Uterine smooth muscle cell (primary cell): ENCODE measurements around the gene WTIP. TPM values are rescaled to one million over a fixed set of nuclear protein-coding genes. Genes with fewer than 3 reads are reported as not detected.

Source experiments
- total RNA-seq: library from RNA; depleted of rRNA; stranded (reverse); fragments of >200 nt; gene quantifications from 2 replicates; pipeline ENCODE4 v1.2.3, GENCODE V29; 2014

The WTIP gene
- 33.5 and 59.2 TPM in 2 replicates for total RNA-seq

DNA sequence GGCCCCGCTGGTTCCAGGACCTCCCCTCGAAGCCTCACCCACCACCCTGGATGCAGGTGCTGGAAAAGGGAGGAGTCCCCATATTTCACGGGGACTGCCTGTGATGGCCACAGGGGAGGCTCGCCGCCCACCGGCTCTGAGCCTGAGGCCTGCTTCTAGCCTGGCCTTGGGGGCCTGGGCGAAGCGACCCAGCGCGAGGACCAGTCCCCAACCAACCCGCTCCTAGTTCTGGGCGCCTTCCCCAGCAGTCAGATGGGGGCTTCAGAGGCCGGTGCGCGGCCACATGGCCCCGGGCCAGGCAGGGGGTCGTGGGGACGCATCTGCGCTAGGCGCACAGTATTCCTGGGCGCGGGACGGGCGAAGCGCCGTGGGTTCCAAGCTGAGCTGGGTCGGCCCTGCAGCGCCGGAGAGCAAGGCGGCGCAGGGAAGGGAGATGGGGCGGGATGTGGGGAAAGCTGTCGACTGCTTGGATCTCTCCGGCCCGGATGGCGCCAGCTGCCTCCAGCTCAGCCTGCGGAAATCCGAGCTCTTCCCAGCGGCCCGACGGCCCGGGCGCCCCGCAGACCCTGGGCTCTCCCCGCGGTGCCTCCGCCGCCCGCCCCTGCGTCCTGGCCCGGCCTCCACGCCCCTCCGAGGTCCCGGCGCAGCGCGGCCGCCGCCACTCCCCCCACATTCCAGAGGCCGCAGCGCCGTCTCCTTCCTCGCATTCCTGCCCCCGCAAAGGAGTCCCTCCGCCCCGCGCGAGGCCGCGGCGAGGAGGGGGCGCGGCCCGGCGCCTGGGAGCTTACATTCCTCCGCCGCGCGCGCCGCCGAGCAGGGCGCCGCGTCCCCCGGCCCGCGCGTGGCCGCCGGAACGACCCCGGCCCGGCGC lies at the start of gene WTIP:
Gene WTIP, plus strand, starts transcription at position 788 of the 871 bp plus-strand sequence. CDS start 217 bp downstream, outside the sequence.

Other genes with a start within 250 kb of the WTIP start
- gene GARRE1, start 227.2 kb upstream of the WTIP start, total RNA-seq: 6.3 and 12.7 TPM in 2 replicates
- 161 and 162 TPM in 2 replicates for gene GPI, start 116.6 kb upstream of the WTIP start, total RNA-seq
- 13.5 and 19.8 TPM in 2 replicates for gene PDCD2L, start 77.4 kb upstream of the WTIP start, total RNA-seq
- 137 and 192 TPM in 2 replicates for gene UBA2, start 53.4 kb upstream of the WTIP start, total RNA-seq
- gene SCGB2B2, start 195.4 kb downstream of the WTIP start, total RNA-seq: under 0.01 TPM in 1 of 2 replicates, not detected in the other
- gene ZNF302, start 195.9 kb downstream of the WTIP start, total RNA-seq: 10.3 and 15.0 TPM in 2 replicates